Measurements from ENCODE around the gene TCP10L.
"Not testable (repeated sequence)": the region's sequence is repeated elsewhere in the genome, so short reads cannot be mapped to it uniquely, and the experiment has no call there.

The TCP10L gene

GRCh38 chr21:32543975-32544374, 41.3 kb downstream of the TCP10L start:
- no peaks in the 10 kb centered on the region for H3K4me1 ChIP-seq (ENCODE audit: insufficient read depth, insufficient read length)
- no peak for TF ChIP-seq SUZ12 (IDR thresholded peaks at IDR 0.05; ENCODE audit: extremely low read depth, insufficient read depth, insufficient read length)
- no peak for TF ChIP-seq ZNF274 (IDR thresholded peaks at IDR 0.05; ENCODE audit: low read depth, low read length)
- no peak for TF ChIP-seq YY1 (IDR thresholded peaks at IDR 0.05; ENCODE audit: insufficient read depth, insufficient read length)
- no peaks in the 10 kb centered on the region for H3K9me3 ChIP-seq (ENCODE audit: insufficient read depth, low read length)
- H3K27me3 ChIP-seq (ENCODE audit: insufficient read depth, insufficient read length), result no peaks in the 10 kb centered on the region
- DNase-seq (ENCODE audit: low read depth, low spot score), result no peak
- no peaks in the 10 kb centered on the region for H3K36me3 ChIP-seq (ENCODE audit: insufficient read depth, insufficient read length, low read length)
- no peak overlapping the region for H3K9ac ChIP-seq (ENCODE audit: insufficient read length, low read depth)
- no peak overlapping the region for H3K4me3 ChIP-seq (ENCODE audit: insufficient read length, low read depth)

DNA sequence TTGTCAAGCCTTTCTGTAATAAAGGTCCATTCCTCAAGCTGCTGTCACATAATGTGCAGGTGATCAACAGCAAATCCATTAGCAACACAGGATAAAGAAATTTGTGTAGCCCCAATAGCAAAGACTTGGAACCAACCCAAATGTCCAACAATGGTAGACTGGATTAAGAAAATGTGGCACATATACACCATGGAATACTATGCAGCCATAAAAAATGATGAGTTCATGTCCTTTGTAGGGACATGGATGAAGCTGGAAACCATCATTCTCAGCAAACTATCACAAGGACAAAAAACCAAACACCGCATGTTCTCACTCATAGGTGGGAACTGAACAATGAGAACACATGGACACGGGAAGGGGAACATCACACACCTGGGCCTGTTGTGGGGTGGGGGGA, 42.3 kb downstream of the TCP10L start:
- DNase-seq (ENCODE audit: low read depth, low spot score); H3K27me3 ChIP-seq (ENCODE audit: insufficient read depth, insufficient read length); H3K4me1 ChIP-seq (ENCODE audit: insufficient read depth, insufficient read length): not testable (repeated sequence)

GRCh38 chr21:32539378-32539777, 45.9 kb downstream of the TCP10L start:
- TF ChIP-seq YY1 (IDR thresholded peaks at IDR 0.05; ENCODE audit: insufficient read depth, insufficient read length) (no peak), SUZ12 (IDR thresholded peaks at IDR 0.05; ENCODE audit: extremely low read depth, insufficient read depth, insufficient read length) (no peak), ZNF274 (IDR thresholded peaks at IDR 0.05; ENCODE audit: low read depth, low read length) (no peak)

More for the DNA sequence above, 42.3 kb downstream of the TCP10L start:
- not testable (repeated sequence) for H3K36me3 ChIP-seq (ENCODE audit: insufficient read depth, insufficient read length, low read length); H3K9me3 ChIP-seq (ENCODE audit: insufficient read depth, low read length); H3K4me3 ChIP-seq (ENCODE audit: insufficient read length, low read depth); H3K9ac ChIP-seq (ENCODE audit: insufficient read length, low read depth)

DNA sequence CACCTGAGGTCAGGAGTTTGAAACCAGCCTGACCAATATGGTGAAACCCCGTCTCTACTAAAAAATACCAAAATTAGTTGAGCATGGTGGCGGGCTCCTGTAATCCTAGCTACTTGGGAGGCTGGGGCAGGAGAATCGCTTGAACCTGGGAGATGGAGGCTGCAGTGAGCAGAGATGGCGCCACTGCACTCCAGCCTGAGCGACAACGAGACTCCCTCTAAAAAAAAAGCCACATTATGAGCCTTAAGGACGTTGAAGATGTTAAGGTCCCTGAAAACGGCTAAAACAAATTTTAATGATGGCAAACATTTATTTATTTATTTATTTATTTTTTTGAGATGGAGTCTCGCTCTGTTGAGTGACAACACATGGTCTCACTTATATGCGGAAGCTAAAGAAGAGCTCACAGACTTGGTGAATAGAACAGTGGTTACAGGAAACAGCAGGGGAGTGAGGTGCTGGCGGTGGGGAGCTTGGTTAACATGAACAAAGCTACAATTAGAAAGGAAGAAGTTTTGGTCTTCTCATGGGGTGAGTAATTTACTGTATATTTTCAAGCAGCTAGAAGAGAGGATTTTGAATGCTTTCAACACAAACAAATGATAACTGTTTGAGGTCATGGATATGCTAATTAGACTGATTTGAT, 47.1 kb downstream of the TCP10L start:
- no peaks in the 10 kb centered on the region for H3K9me3 ChIP-seq (ENCODE audit: insufficient read depth, low read length)
- H3K4me3 ChIP-seq (ENCODE audit: insufficient read length, low read depth), result no peak overlapping the region
- no peak for TF ChIP-seq ZNF274 (IDR thresholded peaks at IDR 0.05; ENCODE audit: low read depth, low read length)
- TF ChIP-seq SUZ12 (IDR thresholded peaks at IDR 0.05; ENCODE audit: extremely low read depth, insufficient read depth, insufficient read length), result no peak
- TF ChIP-seq YY1 (IDR thresholded peaks at IDR 0.05; ENCODE audit: insufficient read depth, insufficient read length), result no peak
- no peak overlapping the region for H3K9ac ChIP-seq (ENCODE audit: insufficient read length, low read depth)
- no peaks in the 10 kb centered on the region for H3K4me1 ChIP-seq (ENCODE audit: insufficient read depth, insufficient read length)
- no peaks in the 10 kb centered on the region for H3K27me3 ChIP-seq (ENCODE audit: insufficient read depth, insufficient read length)
- DNase-seq (ENCODE audit: low read depth, low spot score), result peak; percentile 38
- no peaks in the 10 kb centered on the region for H3K36me3 ChIP-seq (ENCODE audit: insufficient read depth, insufficient read length, low read length)

More at GRCh38 chr21:32539378-32539777, 45.9 kb downstream of the TCP10L start:
- Histone ChIP-seq H3K4me3 (ENCODE audit: insufficient read length, low read depth) (no peak overlapping the region), H3K36me3 (ENCODE audit: insufficient read depth, insufficient read length, low read length) (no peaks in the 10 kb centered on the region), H3K9me3 (ENCODE audit: insufficient read depth, low read length) (no peaks in the 10 kb centered on the region), H3K4me1 (ENCODE audit: insufficient read depth, insufficient read length) (no peaks in the 10 kb centered on the region), H3K9ac (ENCODE audit: insufficient read length, low read depth) (no peak overlapping the region), H3K27me3 (ENCODE audit: insufficient read depth, insufficient read length) (no peaks in the 10 kb centered on the region)
- DNase-seq (ENCODE audit: low read depth, low spot score), result no peak

DNA sequence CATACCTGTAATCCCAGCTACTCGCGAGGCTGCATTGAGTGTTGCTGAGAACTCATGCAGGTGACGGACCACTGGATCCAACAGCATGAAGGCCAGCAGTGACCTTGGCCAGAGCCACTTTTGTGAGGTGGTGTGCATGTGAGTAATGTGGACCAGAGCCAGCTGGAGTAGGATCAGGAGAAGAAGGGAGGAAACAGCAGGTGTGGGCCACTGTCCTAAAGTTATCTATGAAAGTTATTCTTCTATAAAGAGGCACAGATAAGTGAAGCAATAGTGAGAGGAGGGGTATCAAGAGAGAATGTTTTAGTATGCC, 47.8 kb downstream of the TCP10L start:
- Histone ChIP-seq H3K36me3 (ENCODE audit: insufficient read depth, insufficient read length, low read length) (no peaks in the 10 kb centered on the region), H3K4me1 (ENCODE audit: insufficient read depth, insufficient read length) (no peaks in the 10 kb centered on the region), H3K9me3 (ENCODE audit: insufficient read depth, low read length) (no peaks in the 10 kb centered on the region), H3K9ac (ENCODE audit: insufficient read length, low read depth) (no peak overlapping the region), H3K4me3 (ENCODE audit: insufficient read length, low read depth) (no peak overlapping the region), H3K27me3 (ENCODE audit: insufficient read depth, insufficient read length) (no peaks in the 10 kb centered on the region)
- no peak for DNase-seq (ENCODE audit: low read depth, low spot score)
- no peak for TF ChIP-seq YY1 (IDR thresholded peaks at IDR 0.05; ENCODE audit: insufficient read depth, insufficient read length)
- TF ChIP-seq SUZ12 (IDR thresholded peaks at IDR 0.05; ENCODE audit: extremely low read depth, insufficient read depth, insufficient read length), result no peak
- no peak for TF ChIP-seq ZNF274 (IDR thresholded peaks at IDR 0.05; ENCODE audit: low read depth, low read length)

DNA sequence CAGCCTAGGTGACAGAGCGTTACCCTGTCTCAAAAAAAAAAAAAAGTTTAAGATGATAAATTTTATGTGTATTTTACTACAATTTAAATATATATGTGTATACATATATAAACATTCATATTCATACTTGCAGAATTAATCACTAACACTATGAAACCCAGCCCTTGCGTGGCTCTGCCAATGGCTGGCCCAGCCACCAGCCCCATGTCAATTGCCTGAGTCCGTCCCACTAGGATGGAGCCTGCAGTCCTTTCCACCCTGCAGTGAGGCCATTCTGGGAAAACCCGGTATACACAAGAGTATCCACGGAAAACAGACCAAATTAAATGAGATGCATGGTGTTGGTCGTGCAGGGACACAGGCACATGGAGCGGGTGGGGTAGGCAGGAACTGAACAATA, 49.7 kb downstream of the TCP10L start:
- TF ChIP-seq ZNF274 (IDR thresholded peaks at IDR 0.05; ENCODE audit: low read depth, low read length) (no peak), SUZ12 (IDR thresholded peaks at IDR 0.05; ENCODE audit: extremely low read depth, insufficient read depth, insufficient read length) (no peak), YY1 (IDR thresholded peaks at IDR 0.05; ENCODE audit: insufficient read depth, insufficient read length) (no peak)
- no peak for DNase-seq (ENCODE audit: low read depth, low spot score)
- H3K36me3 ChIP-seq (ENCODE audit: insufficient read depth, insufficient read length, low read length), result no peaks in the 10 kb centered on the region
- H3K9me3 ChIP-seq (ENCODE audit: insufficient read depth, low read length), result peaks cover 2% of the 10 kb centered on the region; the same call in 1 of the 2 replicates
- no peak overlapping the region for H3K4me3 ChIP-seq (ENCODE audit: insufficient read length, low read depth)
- H3K4me1 ChIP-seq (ENCODE audit: insufficient read depth, insufficient read length), result no peaks in the 10 kb centered on the region
- H3K9ac ChIP-seq (ENCODE audit: insufficient read length, low read depth), result no peak overlapping the region
- H3K27me3 ChIP-seq (ENCODE audit: insufficient read depth, insufficient read length), result no peaks in the 10 kb centered on the region

- Histone ChIP-seq H3K4me1 (ENCODE audit: insufficient read depth, insufficient read length) (no peaks in the 10 kb centered on the region), H3K27me3 (ENCODE audit: insufficient read depth, insufficient read length) (no peaks in the 10 kb centered on the region), H3K4me3 (ENCODE audit: insufficient read length, low read depth) (no peak overlapping the region), H3K9ac (ENCODE audit: insufficient read length, low read depth) (no peak overlapping the region), H3K9me3 (ENCODE audit: insufficient read depth, low read length) (peaks cover 15% of the 10 kb centered on the region; the same call in 1 of the 2 replicates), H3K36me3 (ENCODE audit: insufficient read depth, insufficient read length, low read length) (no peaks in the 10 kb centered on the region)
- TF ChIP-seq YY1 (IDR thresholded peaks at IDR 0.05; ENCODE audit: insufficient read depth, insufficient read length) (no peak), ZNF274 (IDR thresholded peaks at IDR 0.05; ENCODE audit: low read depth, low read length) (no peak), SUZ12 (IDR thresholded peaks at IDR 0.05; ENCODE audit: extremely low read depth, insufficient read depth, insufficient read length) (no peak)
- DNase-seq (ENCODE audit: low read depth, low spot score), result no peak
Observed at GRCh38 chr21:32534113-32534512, 51.2 kb downstream of the TCP10L start.

Data from NT2/D1 (cell line).